A673 (cell line): ENCODE data around the gene WIPF2. TPM values are rescaled to one million over a fixed set of nuclear protein-coding genes. Genes with fewer than 3 reads are reported as not detected.

Experiments
- BruUV-seq: library from RNA; stranded (reverse); fragments of 400-500 nt; replicated peaks from 2 replicates; lab custom pipeline; 2021; lab: Mats Ljungman, UMichigan
- CTCF ChIA-PET: fragments of 300-600 bp; sonication (Branson Sonifier 250); formaldehyde crosslinking; loops from one replicate; lab custom pipeline; 2022; ENCODE audit warnings: antibody characterized with exemption; lab: Charles Lee
- POLR2A ChIA-PET: fragments of 300-600 bp; sonication (Branson Sonifier 250); formaldehyde crosslinking; loops from one replicate; lab custom pipeline; 2022; ENCODE audit warnings: antibody characterized with exemption; ENCODE audit not compliant: low non-redundant PET; lab: Charles Lee
- DNase-seq: peaks from one replicate; pipeline ENCODE4 v3.0.0-alpha.2; 2015; ENCODE audit warnings: low spot score
- H3K27ac ChIP-seq: fragments of 200-600 bp; sonication (generic); 2 replicates; pipeline ENCODE4 v1.5.1; 2016; ENCODE audit warnings: mixed run types, low read depth, mild to moderate bottlenecking, mixed read lengths, antibody characterized with exemption, low read length; ENCODE audit not compliant: poor library complexity, severe bottlenecking
- H3K27me3 ChIP-seq: fragments of 200-600 bp; sonication (generic); replicated peaks from 2 replicates; pipeline ENCODE4 v1.6.1; 2017; ENCODE audit warnings: mixed run types, low read depth, mild to moderate bottlenecking, mixed read lengths, antibody characterized with exemption, low read length; ENCODE audit not compliant: insufficient read depth, poor library complexity
- H3K36me3 ChIP-seq: fragments of 200-600 bp; sonication (generic); 2 replicates; pipeline ENCODE4 v1.6.1; 2016; ENCODE audit warnings: mixed run types, mild to moderate bottlenecking, mixed read lengths, antibody characterized with exemption, low read length; ENCODE audit not compliant: insufficient read depth, poor library complexity, severe bottlenecking
- H3K4me1 ChIP-seq: fragments of 200-600 bp; sonication (generic); 2 replicates; pipeline ENCODE4 v1.6.1; 2017; ENCODE audit warnings: mixed run types, mild to moderate bottlenecking, mixed read lengths, antibody characterized with exemption, low read length; ENCODE audit not compliant: insufficient read depth, poor library complexity, severe bottlenecking
- H3K4me3 ChIP-seq: fragments of 200-600 bp; sonication (generic); 2 replicates; pipeline ENCODE4 v1.5.1; 2016; ENCODE audit warnings: low read depth, mixed run types, mild to moderate bottlenecking, mixed read lengths, low read length; ENCODE audit not compliant: poor library complexity, severe bottlenecking
- H3K9me3 ChIP-seq: fragments of 200-600 bp; sonication (generic); 2 replicates; pipeline ENCODE4 v1.6.1; 2016; ENCODE audit warnings: mixed run types, low read depth, mild to moderate bottlenecking, mixed read lengths, antibody characterized with exemption, low read length; ENCODE audit not compliant: poor library complexity, severe bottlenecking
- CTCF ChIP-seq: fragments of 300-800, 200-600 bp; sonication (generic); conservative IDR thresholded peaks from 2 replicates; pipeline ENCODE4 v1.5.1; 2017; ENCODE audit warnings: low read depth, mild to moderate bottlenecking, antibody characterized with exemption, low read length, moderate library complexity, mixed read lengths
- EZH2 ChIP-seq: fragments of 200-600 bp; sonication (generic); IDR thresholded peaks from 2 replicates; pipeline ENCODE4 v1.6.1; 2017; ENCODE audit warnings: borderline replicate concordance, low read depth, mild to moderate bottlenecking, mixed read lengths, antibody characterized with exemption, low read length; ENCODE audit not compliant: poor library complexity, severe bottlenecking
- intact Hi-C: fragments of 100-400 bp; cut with micrococcal nuclease; formaldehyde crosslinking; loops from one replicate; pipeline ENCODE4 v1.10.0; 2022; ENCODE audit not compliant: unreplicated experiment
- total RNA-seq: library from RNA; stranded (reverse); gene quantifications from 2 replicates; pipeline ENCODE4 v1.2.3, GENCODE V29; 2021

The WIPF2 gene
- total RNA-seq, 1 experiment from 2014 or later, result 16.3 TPM

- H3K4me3 ChIP-seq, result no peak overlapping the region
- no TSS peak for BruUV-seq
- H3K4me1 ChIP-seq, result no peaks in the 10 kb centered on the region
- intact Hi-C loops, result no loop called here
- ChIA-PET CTCF (no interaction called here), POLR2A (no interaction called here)
- peaks cover 12% of the 10 kb centered on the region for H3K36me3 ChIP-seq
- H3K9me3 ChIP-seq, result no peaks in the 10 kb centered on the region
- no peak for DNase-seq
- H3K27ac ChIP-seq, result no peak overlapping the region
- TF ChIP-seq EZH2 (no peak), CTCF (no peak)
- H3K27me3 ChIP-seq, result no peaks in the 10 kb centered on the region
Measured at GRCh38 chr17:40265337-40265736, 46.2 kb downstream of the WIPF2 start.

DNA sequence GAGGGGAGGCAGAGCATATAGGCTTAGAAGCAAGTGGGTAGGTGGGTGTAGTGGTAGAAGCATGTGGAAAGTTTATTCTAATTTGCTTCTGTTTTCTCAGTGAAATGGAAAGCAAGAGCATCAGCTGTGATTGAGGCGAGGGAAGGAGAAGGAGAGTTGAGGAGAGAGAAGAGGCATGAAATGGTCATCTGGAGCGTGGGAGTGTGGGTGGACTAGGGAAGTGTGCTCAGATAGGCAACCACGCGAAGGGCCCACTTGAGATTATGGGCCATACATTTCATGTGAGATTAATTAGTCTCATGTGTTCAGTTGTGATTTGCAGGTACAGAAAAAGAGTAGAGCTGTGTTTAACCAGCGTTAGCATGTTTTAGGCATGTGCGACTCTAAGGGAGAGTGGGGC, 47.8 kb downstream of the WIPF2 start:
- intact Hi-C loops, result no loop called here
- H3K9me3 ChIP-seq, result no peaks in the 10 kb centered on the region
- no peaks in the 10 kb centered on the region for H3K27me3 ChIP-seq
- H3K36me3 ChIP-seq, result peaks cover 4% of the 10 kb centered on the region
- H3K27ac ChIP-seq, result no peak overlapping the region
- H3K4me1 ChIP-seq, result no peaks in the 10 kb centered on the region
- TF ChIP-seq EZH2, result no peak
- TF ChIP-seq CTCF, result no peak
- ChIA-PET POLR2A (no interaction called here), CTCF (no interaction called here)
- DNase-seq, result no peak
- no TSS peak for BruUV-seq
- H3K4me3 ChIP-seq, result no peak overlapping the region

DNA sequence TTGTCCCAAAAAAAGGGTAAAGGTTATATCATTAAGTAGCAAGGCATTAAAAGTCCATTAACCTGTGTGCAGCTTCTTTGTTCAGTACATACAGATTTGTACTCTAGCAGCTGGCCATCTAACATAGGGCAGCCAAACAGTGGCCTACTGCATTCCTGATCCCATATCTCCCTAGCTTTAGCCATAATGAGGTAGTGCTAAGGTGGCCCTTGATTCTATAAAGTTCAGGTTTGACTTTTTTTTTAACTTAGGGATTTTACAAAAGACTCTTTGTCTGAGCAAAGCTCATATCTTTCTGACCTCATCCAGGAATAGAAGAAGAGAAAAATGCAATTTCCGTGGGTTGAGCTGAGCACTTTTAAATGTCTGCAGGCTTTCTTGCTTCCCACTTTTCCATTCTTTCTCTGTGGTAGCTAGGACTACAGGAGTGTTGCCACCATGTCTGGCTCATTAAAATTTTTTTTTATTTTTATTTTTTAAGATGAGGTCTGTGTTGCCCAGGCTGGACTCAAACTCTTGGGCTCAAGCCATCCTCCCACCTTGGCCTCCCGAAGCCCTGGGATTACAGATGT, 49.1 kb downstream of the WIPF2 start:
- Histone ChIP-seq H3K36me3 (peaks cover 4% of the 10 kb centered on the region), H3K4me1 (no peaks in the 10 kb centered on the region), H3K4me3 (no peak overlapping the region), H3K27ac (no peak overlapping the region), H3K27me3 (no peaks in the 10 kb centered on the region), H3K9me3 (no peaks in the 10 kb centered on the region)
- no peak for TF ChIP-seq EZH2
- TF ChIP-seq CTCF, result no peak
- no TSS peak for BruUV-seq
- ChIA-PET CTCF (no interaction called here), POLR2A (no interaction called here)
- intact Hi-C loops, result no loop called here
- DNase-seq, result no peak
